Progenitor cell of endocrine pancreas (in vitro differentiated cells): ENCODE data around the gene GLTPD2. TPM values are rescaled to one million over a fixed set of nuclear protein-coding genes. Genes with fewer than 3 reads are reported as not detected.

Source experiments
- DNase-seq: peaks from one replicate; pipeline ENCODE4 v3.0.0; 2021; ENCODE audit warnings: low spot score; ENCODE audit not compliant: unreplicated experiment
- H3K27ac Mint-ChIP-seq: 2 replicates; pipeline ENCODE4 v1.8.0; 2021; ENCODE audit warnings: mild to moderate bottlenecking, moderate library complexity, mixed read lengths
- H3K27me3 Mint-ChIP-seq: 2 replicates; pipeline ENCODE4 v1.8.0; 2021; ENCODE audit warnings: mixed read lengths
- H3K36me3 Mint-ChIP-seq: 2 replicates; pipeline ENCODE4 v1.8.0; 2022; ENCODE audit warnings: mixed read lengths; ENCODE audit not compliant: insufficient read depth
- H3K4me1 Mint-ChIP-seq: 2 replicates; pipeline ENCODE4 v1.8.0; 2021; ENCODE audit warnings: low read depth, mixed read lengths
- H3K4me3 Mint-ChIP-seq: 2 replicates; pipeline ENCODE4 v1.8.0; 2021; ENCODE audit warnings: low read depth, mild to moderate bottlenecking, moderate library complexity, mixed read lengths
- H3K9me3 Mint-ChIP-seq: 2 replicates; pipeline ENCODE4 v1.8.0; 2021; ENCODE audit warnings: low read depth, mixed read lengths
- CTCF ChIP-seq: fragments of 200-600 bp; sonication (generic); IDR thresholded peaks from one replicate; pipeline ENCODE4 v1.5.0; 2021; ENCODE audit warnings: antibody characterized with exemption, mild to moderate bottlenecking; ENCODE audit not compliant: unreplicated experiment
- total RNA-seq: library from RNA; stranded (reverse); gene quantifications from 2 replicates; pipeline ENCODE4 v1.2.1, GENCODE V29; 2021

GLTPD2 gene
- total RNA-seq, 1 donor from 2014 or later, result 4.0 TPM

GRCh38 chr17:4769628-4770027 lies 19.1 kb upstream of the GLTPD2 start:
- no peak for TF ChIP-seq CTCF
- H3K4me1 Mint-ChIP-seq, result peaks cover 7% of the 10 kb centered on the region
- H3K27me3 Mint-ChIP-seq, result peaks cover 7% of the 10 kb centered on the region
- DNase-seq, result no peak
- no peak overlapping the region for H3K27ac Mint-ChIP-seq
- no peaks in the 10 kb centered on the region for H3K36me3 Mint-ChIP-seq
- no peaks in the 10 kb centered on the region for H3K9me3 Mint-ChIP-seq
- no peak overlapping the region for H3K4me3 Mint-ChIP-seq

DNA sequence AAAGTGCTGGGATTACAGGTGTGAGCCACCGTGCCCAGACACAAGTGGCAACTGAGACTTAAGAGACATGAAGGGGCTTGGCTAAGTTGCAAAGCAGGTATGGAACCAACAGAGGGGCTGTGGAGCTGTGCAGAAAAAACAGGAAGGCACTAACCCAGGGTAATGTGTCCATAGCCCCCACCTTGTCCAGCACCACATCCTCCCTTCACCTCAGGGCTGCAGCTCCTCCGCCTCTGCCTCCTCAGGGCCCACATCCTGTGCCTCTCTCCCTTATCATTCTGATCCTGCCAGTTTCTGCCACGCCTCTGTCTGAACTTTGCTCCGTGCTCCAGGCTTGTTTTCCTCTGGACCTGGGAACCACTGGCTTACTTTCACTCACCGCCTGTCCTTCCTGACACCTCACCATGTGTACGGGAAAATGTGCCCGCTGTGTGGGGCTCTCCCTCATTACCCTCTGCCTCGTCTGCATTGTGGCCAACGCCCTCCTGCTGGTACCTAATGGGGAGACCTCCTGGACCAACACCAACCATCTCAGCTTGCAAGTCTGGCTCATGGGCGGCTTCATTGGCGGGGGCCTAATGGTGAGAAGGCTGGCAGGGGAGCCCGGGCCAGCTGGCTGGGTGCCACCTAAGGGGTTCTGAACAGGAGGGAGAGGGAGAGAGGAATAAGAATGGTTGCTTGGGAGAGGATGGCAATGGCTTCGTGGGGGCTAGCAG lies 17.1 kb upstream of the GLTPD2 start, which contains the start of gene TM4SF5:
Gene TM4SF5 (plus strand): TSS at position 368 of the 716 bp plus-strand sequence. CDS start 37 bp downstream, at position 405.
- H3K4me1 Mint-ChIP-seq, result peaks cover 7% of the 10 kb centered on the region
- H3K27ac Mint-ChIP-seq, result peak within 1 kb of the TSS; percentile 69

GRCh38 chr17:4772235-4772613 lies 16.5 kb upstream of the GLTPD2 start:
- Mint-ChIP-seq H3K4me3 (no peak overlapping the region), H3K9me3 (no peaks in the 10 kb centered on the region), H3K27me3 (peaks cover 7% of the 10 kb centered on the region), H3K36me3 (no peaks in the 10 kb centered on the region), H3K4me1 (peaks cover 7% of the 10 kb centered on the region), H3K27ac (peak overlapping the region; percentile 69)
- DNase-seq, result no peak
- TF ChIP-seq CTCF, result no peak

More for the DNA sequence above, 17.1 kb upstream of the GLTPD2 start, which contains the start of gene TM4SF5:
- no peaks in the 10 kb centered on the region for H3K9me3 Mint-ChIP-seq
- no peaks in the 10 kb centered on the region for H3K36me3 Mint-ChIP-seq
- no peak for DNase-seq
- no peak within 1 kb of the TSS for H3K4me3 Mint-ChIP-seq
- TF ChIP-seq CTCF, result no peak
- H3K27me3 Mint-ChIP-seq, result peaks cover 7% of the 10 kb centered on the region

- no peaks in the 10 kb centered on the region for H3K9me3 Mint-ChIP-seq
- no peaks in the 10 kb centered on the region for H3K36me3 Mint-ChIP-seq
- no peak for TF ChIP-seq CTCF
- no peak overlapping the region for H3K27ac Mint-ChIP-seq
- peaks cover 13% of the 10 kb centered on the region for H3K27me3 Mint-ChIP-seq
- peaks cover 3% of the 10 kb centered on the region for H3K4me1 Mint-ChIP-seq
- no peak for DNase-seq
- no peak overlapping the region for H3K4me3 Mint-ChIP-seq
Measured at GRCh38 chr17:4777969-4778760, 10.6 kb upstream of the GLTPD2 start.

DNA sequence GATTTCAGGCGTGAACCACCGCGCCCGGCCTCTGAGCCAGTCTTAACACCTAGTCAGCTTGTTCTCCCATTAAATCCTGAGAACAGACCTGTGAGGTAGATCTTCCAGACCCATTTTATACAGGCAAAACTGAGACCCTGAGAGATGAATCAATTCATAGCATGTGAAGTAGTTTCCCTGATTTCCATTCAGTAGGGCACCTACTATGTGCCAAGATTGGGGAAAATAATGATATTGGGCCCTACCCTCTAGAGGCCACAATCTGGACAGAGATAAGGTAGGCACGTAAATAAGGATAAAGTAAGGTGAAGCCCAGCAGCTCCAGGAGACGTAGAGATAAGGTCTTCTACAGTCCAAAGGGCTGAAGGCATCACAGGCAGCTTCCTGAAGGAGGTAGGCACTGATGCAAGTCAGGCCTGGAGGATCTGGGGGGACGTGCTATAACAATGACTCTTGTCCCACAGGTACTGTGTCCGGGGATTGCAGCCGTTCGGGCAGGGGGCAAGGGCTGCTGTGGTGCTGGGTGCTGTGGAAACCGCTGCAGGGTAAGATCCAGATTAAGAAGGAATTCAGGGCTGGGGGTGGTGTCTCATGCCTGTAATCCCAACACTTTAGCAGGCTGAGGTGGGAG lies 8.3 kb upstream of the GLTPD2 start:
- Mint-ChIP-seq H3K27ac (no peak overlapping the region), H3K4me3 (no peak overlapping the region), H3K27me3 (peaks cover 9% of the 10 kb centered on the region), H3K4me1 (peaks cover 3% of the 10 kb centered on the region), H3K9me3 (no peaks in the 10 kb centered on the region), H3K36me3 (no peaks in the 10 kb centered on the region)
- no peak for TF ChIP-seq CTCF
- no peak for DNase-seq
